Endothelial cell of umbilical vein (primary cell): ENCODE data around the gene IRF3. TPM values are rescaled to one million over a fixed set of nuclear protein-coding genes. Genes with fewer than 3 reads are reported as not detected.
A peak's percentile ranks its signal among the peaks of the same experiment; 100 is the strongest.
"Not testable (repeated sequence)": the region's sequence is repeated elsewhere in the genome, so short reads cannot be mapped to it uniquely, and the experiment has no call there.

Source experiments
- BruUV-seq: library from RNA; stranded (reverse); fragments of 400-500 nt; replicated peaks from 2 replicates; lab custom pipeline; 2021; lab: Mats Ljungman, UMichigan
- CTCF ChIA-PET: fragments of 300-600, 350-600 bp; sonication (Branson Sonifier 250); formaldehyde crosslinking; loops from one replicate; lab custom pipeline; 2021; ENCODE audit warnings: antibody characterized with exemption, inconsistent platforms; lab: Charles Lee
- POLR2A ChIA-PET: fragments of 300-600, 350-600 bp; sonication (Branson Sonifier 250); formaldehyde crosslinking; loops from one replicate; lab custom pipeline; 2021; ENCODE audit warnings: antibody characterized with exemption, inconsistent platforms; lab: Charles Lee
- DNase-seq: peaks from one replicate; pipeline ENCODE4 v3.0.0-alpha.2; 2011; ENCODE audit warnings: low read depth, low spot score
- FAIRE-seq: peaks from 2 replicates; lab custom pipeline; 2011; peaks lifted over from hg19 to GRCh38; lab: Jason Lieb, UNC
- H2AFZ ChIP-seq: 2 replicates; pipeline ENCODE4 v1.6.0; 2012; ENCODE audit warnings: low read depth, low read length, control low read depth, inconsistent platforms
- H3K27ac ChIP-seq: 2 replicates; pipeline ENCODE4 v1.5.1; 2011; ENCODE audit warnings: low read depth, mild to moderate bottlenecking, control low read depth, low read length, moderate library complexity; ENCODE audit not compliant: insufficient read depth
- H3K27me3 ChIP-seq, 2 experiments: 2 replicates each; pipeline versions ENCODE4 v1.6.0 to v1.6.1; 2011; ENCODE audit warnings: low read length in 2 of 2, mixed read lengths in 1 of 2; ENCODE audit not compliant: control insufficient read depth in 2 of 2, insufficient read depth in 2 of 2
- H3K36me3 ChIP-seq, 2 experiments: 2 replicates in 1 of 2; 3 replicates in 1 of 2; pipeline ENCODE4 v1.5.1; 2011; ENCODE audit warnings: low read length in 2 of 2, mild to moderate bottlenecking in 1 of 2, moderate library complexity in 1 of 2; ENCODE audit not compliant: control insufficient read depth in 2 of 2, insufficient read depth in 2 of 2; ENCODE audit errors: extremely low read depth in 1 of 2
- H3K4me1 ChIP-seq: 3 replicates; pipeline ENCODE4 v1.5.1; 2011; ENCODE audit warnings: mild to moderate bottlenecking, low read length; ENCODE audit not compliant: control insufficient read depth, insufficient read depth; ENCODE audit errors: extremely low read depth
- H3K4me2 ChIP-seq: 2 replicates; pipeline ENCODE4 v1.6.1; 2011; ENCODE audit warnings: low read length, control low read depth, mixed read lengths; ENCODE audit not compliant: insufficient read depth
- H3K4me3 ChIP-seq, 3 experiments: fragments of 200-600 bp in 1 of 3; sonication (generic), shearing (Covaris generic) in 1 of 3; replicated peaks in 1 of 3; 2 replicates each; pipeline ENCODE4 v1.5.1; 2011 to 2016; ENCODE audit warnings: control low read depth in 3 of 3, low read length in 3 of 3, mild to moderate bottlenecking in 2 of 3, inconsistent platforms in 1 of 3, low read depth in 1 of 3, moderate library complexity in 1 of 3; ENCODE audit not compliant: insufficient read depth in 1 of 3
- H3K79me2 ChIP-seq: 2 replicates; pipeline ENCODE4 v1.6.0; 2012; ENCODE audit warnings: low read length, inconsistent platforms; ENCODE audit not compliant: control insufficient read depth, insufficient read depth
- H3K9ac ChIP-seq: replicated peaks from 2 replicates; pipeline ENCODE3; 2011; ENCODE audit warnings: low read length, control low read depth; ENCODE audit not compliant: insufficient read depth; ENCODE audit errors: extremely low read depth
- H3K9me1 ChIP-seq: replicated peaks from 3 replicates; pipeline ENCODE4 v1.6.0; 2011; ENCODE audit warnings: mild to moderate bottlenecking, low read length; ENCODE audit not compliant: control insufficient read depth, insufficient read depth; ENCODE audit errors: extremely low read depth
- H3K9me3 ChIP-seq: replicated peaks from 2 replicates; pipeline ENCODE4 v1.5.1; 2012; ENCODE audit warnings: low read length, inconsistent platforms; ENCODE audit not compliant: control insufficient read depth, insufficient read depth
- H4K20me1 ChIP-seq: replicated peaks from 2 replicates; pipeline ENCODE3; 2011; ENCODE audit warnings: mild to moderate bottlenecking, low read length; ENCODE audit not compliant: control insufficient read depth, insufficient read depth; ENCODE audit errors: extremely low read depth
- CTCF ChIP-seq, 2 donors: IDR thresholded peaks; 1 replicate in 1 of 2; 2 replicates in 1 of 2; pipeline ENCODE4 v1.5.1; 2011; ENCODE audit warnings: low read length in 2 of 2, mild to moderate bottlenecking in 2 of 2, moderate library complexity in 2 of 2, control low read depth in 1 of 2, inconsistent platforms in 1 of 2, low read depth in 1 of 2; ENCODE audit not compliant: insufficient read depth in 1 of 2; ENCODE audit errors: extremely low read depth in 1 of 2
- EZH2 ChIP-seq: IDR thresholded peaks from 2 replicates; pipeline ENCODE4 v1.6.1; 2012; ENCODE audit warnings: borderline replicate concordance, low read depth, mild to moderate bottlenecking, moderate library complexity, low read length, inconsistent platforms; ENCODE audit not compliant: severe bottlenecking
- FOS ChIP-seq: IDR thresholded peaks from 2 replicates; pipeline ENCODE4 v1.6.1; 2011; ENCODE audit warnings: mild to moderate bottlenecking, low read length, moderate library complexity, borderline replicate concordance; ENCODE audit not compliant: insufficient read depth
- GATA2 ChIP-seq: IDR thresholded peaks from 2 replicates; pipeline ENCODE4 v1.7.0; 2011; ENCODE audit warnings: low read depth, mild to moderate bottlenecking, moderate library complexity, mixed read lengths, low read length; ENCODE audit not compliant: insufficient read length, insufficient read depth
- JUN ChIP-seq: IDR thresholded peaks from 2 replicates; pipeline ENCODE4 v1.6.1; 2011; ENCODE audit warnings: borderline replicate concordance, low read depth; ENCODE audit not compliant: insufficient read length, insufficient read depth
- MAX ChIP-seq: IDR thresholded peaks from 2 replicates; pipeline ENCODE4 v1.6.1; 2011; ENCODE audit not compliant: insufficient read depth, insufficient read length
- MYC ChIP-seq: IDR thresholded peaks from one replicate; pipeline ENCODE4 v1.6.1; 2011; ENCODE audit warnings: mild to moderate bottlenecking, low read depth, low read length
- POLR2A ChIP-seq: IDR thresholded peaks from 2 replicates; pipeline ENCODE4 v1.6.1; 2012; ENCODE audit warnings: low read depth, mild to moderate bottlenecking, control low read depth, low read length
- POLR2AphosphoS5 ChIP-seq: IDR thresholded peaks from 2 replicates; pipeline ENCODE4 v1.6.1; 2012; ENCODE audit warnings: low read depth, mild to moderate bottlenecking, control low read depth, low read length, moderate library complexity; ENCODE audit not compliant: insufficient read depth
- dilution Hi-C: fragments of 300-500 bp; cut with MboI; formaldehyde crosslinking; loops from one replicate; pipeline ENCODE4 v1.15.0; 2019; ENCODE audit warnings: low sequenced_read_pairs; ENCODE audit not compliant: extremely low pct_ligation_motif_present
- intact Hi-C: fragments of 100-400 bp; cut with micrococcal nuclease; formaldehyde crosslinking; loops from one replicate; pipeline ENCODE4 v1.10.0; 2022
- polyA plus RNA-seq, 4 experiments: library from polyadenylated mRNA; depleted of rRNA in 3 of 4; stranded (reverse) in 3 of 4; unstranded in 1 of 4; fragments of >200 nt; gene quantifications; 2 replicates each; pipeline versions ENCODE4 v1.2.1 to v1.2.3, GENCODE V29; 2011 to 2012; ENCODE audit warnings: missing spikeins in 1 of 4
- total RNA-seq: library from RNA; stranded (reverse); gene quantifications from 2 replicates; pipeline ENCODE4 v1.2.3, GENCODE V29; 2021

The IRF3 gene
- total and polyA plus RNA-seq, 2 donors (not counting 3 experiments of a cell fraction or from before 2014, with no cell fraction given): 64.8 to 73.5 TPM

GRCh38 chr19:49624967-49625910, 40.4 kb downstream of the IRF3 start:
- Histone ChIP-seq H3K4me2 (no peak overlapping the region), H3K79me2 (no peaks in the 10 kb centered on the region), H2AFZ (no peak overlapping the region), H3K27ac (no peak overlapping the region), H4K20me1 (no peaks in the 10 kb centered on the region), H3K27me3 (no peaks in the 10 kb centered on the region), H3K4me1 (no peaks in the 10 kb centered on the region), H3K4me3 (no peak overlapping the region), H3K9ac (no peak overlapping the region), H3K36me3 (peaks cover under 1 to 21% of the 10 kb centered on the region in 2 experiments), H3K9me1 (no peaks in the 10 kb centered on the region), H3K9me3 (no peaks in the 10 kb centered on the region)
- FAIRE-seq (no peak), DNase-seq (no peak)
- BruUV-seq: TSS peak; percentile 47
- CTCF ChIA-PET: interaction anchor here (1.0 kb wide), 1 partner anchor 15 kb away, joined by 3 read pairs; no protein-coding TSS in a partner anchor
- intact Hi-C loops: no loop called here
- dilution Hi-C loops: no loop called here
- no peak for TF ChIP-seq POLR2AphosphoS5
- no peak for TF ChIP-seq FOS
- TF ChIP-seq CTCF (IDR thresholded peaks at IDR 0.05; ENCODE audit: extremely low read depth in 1 of 2, insufficient read depth in 1 of 2, low read depth in 1 of 2, low read length in 2 of 2): no peak
- TF ChIP-seq GATA2: no peak
- no peak for TF ChIP-seq EZH2
- no peak for TF ChIP-seq JUN
- TF ChIP-seq MYC: no peak
- no peak for TF ChIP-seq MAX
- TF ChIP-seq POLR2A: no peak
- POLR2A ChIA-PET: no interaction called here

GRCh38 chr19:49617860-49618259, 47.8 kb downstream of the IRF3 start:
- dilution Hi-C loops, H2AFZ ChIP-seq, H4K20me1 ChIP-seq, BruUV-seq, H3K27me3 ChIP-seq, H3K4me2 ChIP-seq, DNase-seq, H3K9me3 ChIP-seq, POLR2A ChIA-PET, H3K4me3 ChIP-seq, FAIRE-seq, H3K9me1 ChIP-seq, H3K27ac ChIP-seq, H3K9ac ChIP-seq, intact Hi-C loops: not testable (repeated sequence)
- Histone ChIP-seq H3K79me2 (peaks cover 11% of the 10 kb centered on the region), H3K36me3 (peaks cover 2 to 30% of the 10 kb centered on the region in 2 experiments), H3K4me1 (peaks cover 21% of the 10 kb centered on the region)
- CTCF ChIA-PET: interaction anchor here (1.2 to 1.4 kb wide), 3 partner anchors 13 to 63 kb away, joined by 3 to 5 read pairs (median 4); partner anchors contain the start of gene RRAS
